GM19395 (cell line): ENCODE results near the gene NELFB.

Source experiments
- ATAC-seq: cut with Tn5 transposase; IDR thresholded peaks from one replicate; pipeline ENCODE4 v1.9.1; 2021; ENCODE audit warnings: mild to moderate bottlenecking, moderate library complexity; ENCODE audit not compliant: unreplicated experiment

The NELFB gene

GRCh38 chr9:137223078-137223970 is 31.8 kb upstream of the NELFB start:
- peak; percentile 71 for ATAC-seq

- no peak for ATAC-seq
These were observed 30.1 kb upstream of the NELFB start, which contains the start of gene CYSRT1 for GRCh38 chr9:137224830-137225694. Gene CYSRT1 (plus strand): TSS chr9:137225174. CDS start chr9:137225622, 448 bp downstream.

DNA sequence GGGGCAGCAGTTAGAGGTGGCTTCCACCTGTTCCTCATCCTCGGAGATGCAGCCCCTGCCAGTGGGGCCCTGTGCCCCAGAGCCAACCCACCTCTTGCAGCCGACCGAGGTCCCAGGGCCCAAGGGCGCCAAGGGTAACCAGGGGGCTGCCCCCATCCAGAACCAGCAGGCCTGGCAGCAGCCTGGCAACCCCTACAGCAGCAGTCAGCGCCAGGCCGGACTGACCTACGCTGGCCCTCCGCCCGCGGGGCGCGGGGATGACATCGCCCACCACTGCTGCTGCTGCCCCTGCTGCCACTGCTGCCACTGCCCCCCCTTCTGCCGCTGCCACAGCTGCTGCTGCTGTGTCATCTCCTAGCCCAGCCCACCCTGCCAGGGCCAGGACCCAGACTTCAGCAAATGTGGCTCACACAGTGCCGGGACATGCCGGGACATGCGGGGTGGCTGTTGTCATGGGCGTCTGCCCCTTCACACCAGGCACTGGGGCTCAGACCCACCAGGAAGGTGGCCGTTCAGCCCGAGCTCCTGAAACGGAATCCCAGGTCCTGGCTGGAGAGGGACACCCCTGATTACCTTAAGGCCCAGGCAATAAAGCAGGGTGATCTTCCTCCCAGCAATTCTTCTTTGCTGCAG is 29.3 kb upstream of the NELFB start:
- no peak for ATAC-seq

DNA sequence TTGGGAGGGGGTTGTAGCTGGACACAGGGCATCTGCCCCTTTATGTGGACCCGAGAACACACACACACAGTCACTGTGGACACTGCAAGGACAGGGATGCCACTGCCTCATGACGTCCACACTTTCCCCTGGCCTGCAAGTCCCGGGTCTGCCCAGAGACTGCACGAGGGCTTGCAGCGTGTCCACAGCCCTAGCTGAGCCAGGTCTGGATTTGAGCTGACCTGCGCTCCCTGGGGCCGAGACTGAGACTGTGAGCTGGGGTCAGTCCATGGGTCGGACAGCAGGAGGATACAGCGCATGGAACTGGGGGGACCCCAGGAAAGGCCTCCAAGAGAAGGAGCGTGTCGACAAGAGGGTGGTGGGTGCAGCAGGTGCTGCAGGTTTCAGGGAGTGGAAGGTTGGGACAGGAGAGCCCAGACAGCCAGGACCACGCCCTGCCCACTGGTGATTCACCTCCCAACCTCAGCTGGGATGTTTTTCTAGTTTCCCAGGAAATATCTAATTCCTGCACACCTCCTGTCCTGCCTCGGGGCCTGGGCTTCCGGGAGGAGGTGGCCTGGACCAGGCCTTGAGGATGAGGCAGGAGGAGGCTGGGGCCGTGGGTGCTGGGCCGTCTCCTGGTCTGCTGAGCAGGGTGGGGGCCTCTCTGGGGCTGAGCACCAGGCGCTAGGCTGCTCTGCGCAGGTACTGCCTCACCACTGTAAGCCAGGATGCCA is 28.6 kb upstream of the NELFB start:
- ATAC-seq: no peak

DNA sequence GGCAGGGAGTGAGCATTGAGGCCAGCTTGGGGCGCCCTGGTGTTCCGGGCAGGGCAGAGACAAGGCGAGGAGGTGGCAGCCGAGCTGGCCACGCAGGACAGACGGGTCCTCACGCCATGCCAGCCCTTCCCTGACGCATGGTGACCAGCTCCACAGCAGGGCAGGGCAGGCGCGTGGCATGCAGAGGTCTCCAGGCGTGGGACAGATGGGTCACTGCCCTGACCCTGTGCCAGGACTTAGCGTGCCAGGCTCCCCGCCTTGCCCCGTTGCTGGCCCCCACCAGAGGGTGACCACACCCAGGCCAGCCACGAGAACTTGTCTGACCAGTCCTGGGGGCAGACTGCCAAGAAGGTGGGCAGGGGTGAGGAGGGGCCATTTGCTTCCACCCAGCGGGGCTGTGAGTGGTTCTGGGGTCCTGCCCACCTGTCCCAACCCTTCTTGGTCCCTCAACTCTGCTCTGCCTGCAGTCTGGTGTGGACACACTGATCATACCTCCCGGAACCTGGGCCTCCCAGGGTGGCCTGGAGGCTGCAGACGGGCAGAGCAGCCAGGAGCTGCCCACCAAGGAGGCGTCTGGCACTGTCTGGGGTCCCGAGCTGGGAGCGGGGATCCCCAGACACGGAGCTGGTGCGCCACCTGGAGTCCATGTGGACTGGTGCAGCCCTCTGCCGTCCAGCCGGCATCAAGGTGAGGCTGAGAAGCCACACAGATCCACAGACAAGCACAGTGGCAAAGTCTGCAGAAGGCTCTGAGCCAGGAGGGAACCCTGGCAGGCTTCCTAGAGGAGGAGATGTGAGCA is 27.9 kb upstream of the NELFB start, which contains the start of gene RNF224:
Gene RNF224 (plus strand): TSS at position 449 of the 799 bp plus-strand sequence. CDS start 834 bp downstream, outside the sequence.
- ATAC-seq: no peak

GRCh38 chr9:137227853-137228505 is 27.1 kb upstream of the NELFB start:
- no peak for ATAC-seq

GRCh38 chr9:137228506-137228967 is 26.6 kb upstream of the NELFB start:
- ATAC-seq: no peak

DNA sequence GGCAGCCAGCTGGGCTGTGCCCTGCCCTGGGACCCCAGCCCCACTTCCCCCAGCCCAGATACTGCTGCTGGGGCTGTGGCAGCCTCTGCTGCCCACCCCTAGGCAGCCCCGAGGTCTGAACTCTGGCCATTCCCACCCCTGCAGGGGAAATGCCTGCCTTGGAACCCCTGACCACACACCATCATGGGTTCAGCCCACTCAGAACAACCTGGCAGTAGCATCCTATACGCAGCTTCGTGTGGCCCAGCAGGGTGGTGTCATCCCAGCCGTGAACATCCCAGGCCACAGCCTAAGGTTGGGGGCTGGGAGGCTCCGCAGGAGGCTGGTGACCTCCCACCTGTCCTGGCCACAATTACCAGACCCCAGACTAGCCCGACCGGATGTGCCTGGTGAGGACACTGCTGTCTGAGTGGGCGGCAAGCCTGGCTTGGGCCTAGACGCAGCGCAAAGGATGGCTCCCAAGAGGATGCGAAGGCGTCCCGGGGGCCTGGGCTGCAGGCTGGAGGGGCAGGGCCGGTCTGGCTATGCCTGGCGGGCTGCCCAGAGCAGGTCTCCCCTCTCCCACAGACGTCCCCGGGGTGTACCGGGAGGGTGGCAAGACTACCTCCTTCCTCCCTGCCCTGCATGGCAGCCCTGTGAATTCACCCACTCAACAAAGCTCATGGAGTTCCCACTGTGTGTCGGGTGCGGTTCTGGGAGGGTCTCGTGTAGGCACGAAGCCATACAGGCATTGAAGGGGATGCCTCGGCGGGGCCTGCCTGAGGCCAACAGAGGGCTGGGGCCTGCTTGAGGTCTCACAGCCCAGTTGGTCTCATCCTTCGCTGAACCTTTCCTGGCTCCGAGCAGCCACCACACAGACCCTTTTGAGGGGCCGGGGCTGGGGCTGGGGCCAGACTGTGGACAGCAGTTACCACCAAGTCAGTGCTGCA is 25.9 kb upstream of the NELFB start:
- no peak for ATAC-seq

GRCh38 chr9:137229903-137230704 is 25.0 kb upstream of the NELFB start:
- no peak for ATAC-seq

- ATAC-seq: no peak
These were observed 24.3 kb upstream of the NELFB start, which contains the start of gene SLC34A3 for GRCh38 chr9:137230705-137231371. Gene SLC34A3 (plus strand): TSS chr9:137230901. CDS start chr9:137231703, 802 bp downstream.

DNA sequence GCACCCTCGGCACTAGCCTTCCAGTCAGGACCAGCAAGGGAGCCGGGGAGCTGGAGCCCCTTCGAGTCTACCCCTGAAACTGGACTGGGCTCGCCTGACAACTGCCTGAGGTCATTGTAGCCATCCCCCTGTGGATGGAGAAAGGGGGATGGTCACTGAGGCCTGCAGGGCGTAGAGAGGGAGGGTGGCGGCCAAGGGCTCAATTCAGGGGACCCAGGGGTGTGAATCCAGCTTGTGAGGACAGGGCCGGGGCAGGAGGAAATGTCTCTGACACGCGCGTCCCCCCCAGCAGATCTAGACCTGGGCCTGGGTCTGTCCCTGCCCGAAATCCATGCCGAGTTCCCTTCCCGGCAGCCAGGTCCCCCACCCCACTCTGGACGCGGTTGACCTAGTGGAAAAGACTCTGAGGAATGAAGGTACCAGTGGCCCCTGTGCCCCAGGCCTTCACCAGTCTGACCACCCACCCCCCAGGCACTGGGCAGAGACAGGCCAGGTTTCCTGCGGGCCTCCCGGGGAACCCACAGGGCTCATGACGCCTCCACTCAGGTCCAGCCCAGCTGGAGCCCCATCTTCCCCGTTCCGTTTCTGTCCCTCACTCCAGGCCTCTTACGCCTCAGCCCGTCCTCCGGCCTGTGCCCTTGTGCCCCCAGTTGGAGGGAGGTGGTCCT is 23.6 kb upstream of the NELFB start:
- no peak for ATAC-seq

DNA sequence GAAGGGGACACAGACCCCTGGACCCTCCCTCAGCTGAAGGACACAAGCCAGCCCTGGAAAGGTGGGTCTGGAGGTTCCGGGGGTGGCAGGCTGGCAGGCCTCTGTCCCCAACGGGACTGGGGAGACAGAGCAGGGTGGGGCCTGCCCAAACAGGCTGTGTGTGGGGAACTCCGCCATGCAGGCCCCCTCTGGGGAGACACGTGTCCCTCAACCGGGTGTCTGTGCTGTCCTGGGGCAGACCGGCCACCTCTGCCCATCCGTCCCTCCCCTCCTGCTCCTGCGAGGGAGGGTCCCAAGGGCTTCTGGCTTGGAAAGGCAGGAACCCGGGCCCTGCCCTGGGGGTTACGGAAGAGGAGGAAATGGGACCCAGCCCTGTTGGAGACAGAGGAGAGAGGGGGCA is 23.0 kb upstream of the NELFB start:
- ATAC-seq: no peak

DNA sequence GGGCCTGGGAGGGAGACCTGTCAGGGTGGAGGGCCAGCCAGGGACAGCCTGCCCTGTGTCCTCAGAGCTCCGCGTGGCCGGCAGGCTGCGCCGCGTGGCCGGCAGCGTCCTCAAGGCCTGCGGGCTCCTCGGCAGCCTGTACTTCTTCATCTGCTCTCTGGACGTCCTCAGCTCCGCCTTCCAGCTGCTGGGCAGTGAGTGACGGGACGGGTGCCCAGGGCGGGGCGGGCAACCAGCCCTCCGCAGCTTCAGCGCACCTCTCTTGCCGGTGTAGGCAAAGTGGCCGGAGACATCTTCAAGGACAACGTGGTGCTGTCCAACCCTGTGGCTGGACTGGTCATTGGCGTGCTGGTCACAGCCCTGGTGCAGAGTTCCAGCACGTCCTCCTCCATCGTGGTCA is 22.6 kb upstream of the NELFB start:
- no peak for ATAC-seq

- ATAC-seq: no peak
These were observed 21.8 kb upstream of the NELFB start for GRCh38 chr9:137233143-137233980.
